ENCODE results near the gene C6orf136. TPM values are rescaled to one million over a fixed set of nuclear protein-coding genes. Genes with fewer than 3 reads are reported as not detected.

C6orf136 gene
- total and polyA plus RNA-seq, 8 donors, result 10.7 to 18.1 (median 15.2) TPM

GRCh38 chr6:30678964-30679726 lies 32.2 kb downstream of the C6orf136 start:
- peaks cover 0 to 65% of the 10 kb centered on the region in 2 donors for H3K36me3 ChIP-seq
- ATAC-seq (peak; percentile 85), DNase-seq (peak; percentile 65 to 98 (median 86))
- no peaks in the 10 kb centered on the region for H3K9me3 ChIP-seq
- intact Hi-C loops (cut with DNase I), result loop anchor here in 1 of 2 donors (2.0 kb wide), 1 partner anchor 44 kb away; no protein-coding TSS in a partner anchor
- no peaks in the 10 kb centered on the region for H3K27me3 ChIP-seq
- peaks cover 13 to 47% of the 10 kb centered on the region in 2 donors for H3K4me1 ChIP-seq
- H3K4me3 ChIP-seq, result peak overlapping the region in 1 of 2 donors; percentile 91
- TF ChIP-seq, protein P1, sequence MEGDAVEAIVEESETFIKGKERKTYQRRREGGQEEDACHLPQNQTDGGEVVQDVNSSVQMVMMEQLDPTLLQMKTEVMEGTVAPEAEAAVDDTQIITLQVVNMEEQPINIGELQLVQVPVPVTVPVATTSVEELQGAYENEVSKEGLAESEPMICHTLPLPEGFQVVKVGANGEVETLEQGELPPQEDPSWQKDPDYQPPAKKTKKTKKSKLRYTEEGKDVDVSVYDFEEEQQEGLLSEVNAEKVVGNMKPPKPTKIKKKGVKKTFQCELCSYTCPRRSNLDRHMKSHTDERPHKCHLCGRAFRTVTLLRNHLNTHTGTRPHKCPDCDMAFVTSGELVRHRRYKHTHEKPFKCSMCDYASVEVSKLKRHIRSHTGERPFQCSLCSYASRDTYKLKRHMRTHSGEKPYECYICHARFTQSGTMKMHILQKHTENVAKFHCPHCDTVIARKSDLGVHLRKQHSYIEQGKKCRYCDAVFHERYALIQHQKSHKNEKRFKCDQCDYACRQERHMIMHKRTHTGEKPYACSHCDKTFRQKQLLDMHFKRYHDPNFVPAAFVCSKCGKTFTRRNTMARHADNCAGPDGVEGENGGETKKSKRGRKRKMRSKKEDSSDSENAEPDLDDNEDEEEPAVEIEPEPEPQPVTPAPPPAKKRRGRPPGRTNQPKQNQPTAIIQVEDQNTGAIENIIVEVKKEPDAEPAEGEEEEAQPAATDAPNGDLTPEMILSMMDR (IDR thresholded peaks at IDR 0.05), result peak; percentile 81 to 91
- peak overlapping the region in 1 of 2 donors; percentile 97 for H3K27ac ChIP-seq

GRCh38 chr6:30679765-30680535 lies 33.0 kb downstream of the C6orf136 start:
- H3K36me3 ChIP-seq, result peaks cover 0 to 72% of the 10 kb centered on the region in 2 donors
- H3K27me3 ChIP-seq, result no peaks in the 10 kb centered on the region
- TF ChIP-seq, protein P1 (IDR thresholded peaks at IDR 0.05), result no peak
- peaks cover 13 to 47% of the 10 kb centered on the region in 2 donors for H3K4me1 ChIP-seq
- peak overlapping the region; percentile 26 to 97 for H3K27ac ChIP-seq
- no peak for ATAC-seq
- no peaks in the 10 kb centered on the region for H3K9me3 ChIP-seq
- DNase-seq, result no peak
- intact Hi-C loops (cut with DNase I), result loop anchor here (2.0 to 10.0 kb wide), 2 partner anchors 43 to 55 kb away; no protein-coding TSS in a partner anchor
- peak overlapping the region in 1 of 2 donors; percentile 91 for H3K4me3 ChIP-seq

- Histone ChIP-seq H3K27me3 (no peaks in the 10 kb centered on the region), H3K9me3 (no peaks in the 10 kb centered on the region), H3K4me3 (peak overlapping the region; percentile 53 to 91), H3K27ac (peak overlapping the region; percentile 96 to 97), H3K36me3 (peaks cover 0 to 65% of the 10 kb centered on the region in 2 donors), H3K4me1 (peaks cover 13 to 47% of the 10 kb centered on the region in 2 donors)
- intact Hi-C loops (cut with DNase I), result loop anchor here in 1 of 2 donors (10.0 kb wide), 1 partner anchor 53 kb away; no protein-coding TSS in a partner anchor
- TF ChIP-seq, protein P1 (IDR thresholded peaks at IDR 0.05), result no peak
- no peak for DNase-seq
- ATAC-seq, result no peak
These were observed 34.8 kb downstream of the C6orf136 start for GRCh38 chr6:30681766-30682142.

- H3K27ac ChIP-seq, result peak overlapping the region; percentile 96 to 97
- H3K27me3 ChIP-seq, result no peaks in the 10 kb centered on the region
- H3K9me3 ChIP-seq, result no peaks in the 10 kb centered on the region
- H3K36me3 ChIP-seq, result peaks cover 0 to 58% of the 10 kb centered on the region in 2 donors
- H3K4me1 ChIP-seq, result peaks cover 13 to 49% of the 10 kb centered on the region in 2 donors
- TF ChIP-seq, protein P1 (IDR thresholded peaks at IDR 0.05), result no peak
- ATAC-seq (peak; percentile 37), DNase-seq (peak in 3 of 4 donors; percentile 68 to 95 (median 90))
- intact Hi-C loops (cut with DNase I), result loop anchor here in 1 of 2 donors (10.0 kb wide), 1 partner anchor 52 kb away; no protein-coding TSS in a partner anchor
- peak overlapping the region; percentile 53 to 91 for H3K4me3 ChIP-seq
These were observed 35.5 kb downstream of the C6orf136 start for GRCh38 chr6:30682143-30683117.

Measured in left lung (tissue), 10 donors.